Hindlimb muscle (tissue), 1 donor: ENCODE results near the gene TEX44. TPM values are rescaled to one million over a fixed set of nuclear protein-coding genes. Genes with fewer than 3 reads are reported as not detected.
"Not testable (repeated sequence)": the region's sequence is repeated elsewhere in the genome, so short reads cannot be mapped to it uniquely, and the experiment has no call there.

Experiments used
- DNase-seq: peaks from one replicate; pipeline ENCODE4 v3.0.0-alpha.2; 2013
- polyA plus RNA-seq: library from polyadenylated mRNA; unstranded; fragments of 120-200 nt; gene quantifications from one replicate; pipeline ENCODE4 v1.2.1, GENCODE V29; 2013; ENCODE audit not compliant: insufficient read length

TEX44 gene
- not detected for polyA plus RNA-seq

GRCh38 chr2:231592636-231593145 is at the start of gene TEX44:
TEX44 (plus strand) TSS chr2:231592864; CDS start chr2:231592952, 88 bp downstream.
- no peak for DNase-seq

- DNase-seq = peak; percentile 26
These were observed 47.4 kb upstream of the TEX44 start for GRCh38 chr2:231545105-231545902.

GRCh38 chr2:231546014-231546715 is 46.5 kb upstream of the TEX44 start:
- no peak for DNase-seq

GRCh38 chr2:231547315-231548110 is 45.2 kb upstream of the TEX44 start:
- DNase-seq = no peak

- DNase-seq = no peak
These were observed 43.9 kb upstream of the TEX44 start for GRCh38 chr2:231548752-231549151.

GRCh38 chr2:231549446-231550239 is 43.0 kb upstream of the TEX44 start:
- DNase-seq = no peak

GRCh38 chr2:231552752-231553151 is 39.9 kb upstream of the TEX44 start:
- no peak for DNase-seq

- no peak for DNase-seq
These were observed 38.3 kb upstream of the TEX44 start for GRCh38 chr2:231554327-231554726.

- DNase-seq = peak; percentile 40
These were observed 37.7 kb upstream of the TEX44 start for GRCh38 chr2:231554748-231555545.

- not testable (repeated sequence) for DNase-seq
These were observed 36.2 kb upstream of the TEX44 start for GRCh38 chr2:231556496-231556895.

GRCh38 chr2:231556981-231557380 is 35.7 kb upstream of the TEX44 start:
- DNase-seq = no peak

- peak; percentile 78 for DNase-seq
These were observed 35.0 kb upstream of the TEX44 start for GRCh38 chr2:231557571-231558217.

- peak; percentile 46 for DNase-seq
These were observed 29.2 kb upstream of the TEX44 start for GRCh38 chr2:231563378-231563961.

GRCh38 chr2:231565887-231566594 is 26.6 kb upstream of the TEX44 start:
- no peak for DNase-seq

GRCh38 chr2:231567159-231567558 is 25.5 kb upstream of the TEX44 start:
- DNase-seq = no peak

- DNase-seq = no peak
These were observed 24.4 kb upstream of the TEX44 start for GRCh38 chr2:231568098-231568784.

GRCh38 chr2:231568785-231569435 is 23.8 kb upstream of the TEX44 start:
- DNase-seq = no peak

- not testable (repeated sequence) for DNase-seq
These were observed 21.7 kb upstream of the TEX44 start for GRCh38 chr2:231570915-231571314.
